HL-60 (cell line): Measurements from ENCODE around the gene NR3C2.

Experiments
- CTCF ChIP-seq: IDR thresholded peaks from one replicate; pipeline ENCODE4 v1.5.1; 2011; ENCODE audit warnings: low read length, control low read depth, inconsistent platforms; ENCODE audit not compliant: insufficient read depth
- GABPA ChIP-seq: IDR thresholded peaks from 2 replicates; pipeline ENCODE4 v1.6.1; 2012; ENCODE audit warnings: low read depth
- POLR2AphosphoS5 ChIP-seq: IDR thresholded peaks from 2 replicates; pipeline ENCODE4 v1.6.1; 2012; ENCODE audit warnings: low read depth

GRCh38 chr4:148120216-148120615 is 322.0 kb downstream of the NR3C2 start:
- TF ChIP-seq CTCF (no peak), GABPA (no peak), POLR2AphosphoS5 (no peak)
